Measurements from ENCODE around the gene PRELID3B.

- TF ChIP-seq, protein P1, sequence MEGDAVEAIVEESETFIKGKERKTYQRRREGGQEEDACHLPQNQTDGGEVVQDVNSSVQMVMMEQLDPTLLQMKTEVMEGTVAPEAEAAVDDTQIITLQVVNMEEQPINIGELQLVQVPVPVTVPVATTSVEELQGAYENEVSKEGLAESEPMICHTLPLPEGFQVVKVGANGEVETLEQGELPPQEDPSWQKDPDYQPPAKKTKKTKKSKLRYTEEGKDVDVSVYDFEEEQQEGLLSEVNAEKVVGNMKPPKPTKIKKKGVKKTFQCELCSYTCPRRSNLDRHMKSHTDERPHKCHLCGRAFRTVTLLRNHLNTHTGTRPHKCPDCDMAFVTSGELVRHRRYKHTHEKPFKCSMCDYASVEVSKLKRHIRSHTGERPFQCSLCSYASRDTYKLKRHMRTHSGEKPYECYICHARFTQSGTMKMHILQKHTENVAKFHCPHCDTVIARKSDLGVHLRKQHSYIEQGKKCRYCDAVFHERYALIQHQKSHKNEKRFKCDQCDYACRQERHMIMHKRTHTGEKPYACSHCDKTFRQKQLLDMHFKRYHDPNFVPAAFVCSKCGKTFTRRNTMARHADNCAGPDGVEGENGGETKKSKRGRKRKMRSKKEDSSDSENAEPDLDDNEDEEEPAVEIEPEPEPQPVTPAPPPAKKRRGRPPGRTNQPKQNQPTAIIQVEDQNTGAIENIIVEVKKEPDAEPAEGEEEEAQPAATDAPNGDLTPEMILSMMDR (IDR thresholded peaks at IDR 0.05): no peak
- no peak for TF ChIP-seq EZH2 (IDR thresholded peaks at IDR 0.05)
Measured at GRCh38 chr20:58992911-58993310, 49.7 kb downstream of the PRELID3B start.

Measured in neural progenitor cell (in vitro differentiated cells).